Measurements from ENCODE around the gene MRPL24. TPM values are rescaled to one million over a fixed set of nuclear protein-coding genes. Genes with fewer than 3 reads are reported as not detected.

Gene MRPL24
- total and polyA plus RNA-seq, 2 of the 13 experiments (the other 11 are each of a cell fraction or from before 2014, with no cell fraction given): 38.1 to 42.9 TPM

DNA sequence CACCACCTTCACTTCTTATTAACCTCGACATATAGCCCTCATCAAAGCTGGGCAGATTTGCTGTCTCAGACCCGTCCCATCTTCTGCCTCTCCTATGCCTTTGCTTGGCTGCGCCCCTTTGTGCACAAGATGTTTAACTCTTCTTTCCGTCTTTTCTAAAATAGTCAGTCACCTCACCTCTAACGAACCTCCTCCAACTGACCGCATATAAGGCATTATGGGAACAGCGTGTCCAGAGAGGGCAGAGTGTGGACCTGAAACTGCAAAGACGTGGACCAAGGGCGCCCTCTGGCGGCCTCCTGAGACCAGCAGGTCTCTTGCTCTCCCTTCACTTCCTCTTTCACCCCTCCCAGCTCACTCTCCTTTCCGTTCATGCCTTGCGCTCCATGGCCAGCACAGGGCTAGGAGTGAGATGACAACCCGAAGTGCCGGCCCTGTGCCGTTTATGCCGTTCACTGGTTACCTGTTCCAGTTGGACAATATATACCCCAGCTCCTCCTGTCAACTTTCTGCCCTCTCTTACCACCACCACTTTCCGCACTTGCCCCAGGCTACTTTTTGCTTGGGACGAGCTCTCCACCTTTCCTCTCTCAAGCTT is 15.1 kb downstream of the MRPL24 start (continued):
- TF ChIP-seq RFX1 (IDR thresholded peaks at IDR 0.05): no peak
- no peak for TF ChIP-seq ZNF839 (CRISPR knock-in tag; IDR thresholded peaks at IDR 0.05; ENCODE audit: borderline replicate concordance)
- TF ChIP-seq, protein P1, sequence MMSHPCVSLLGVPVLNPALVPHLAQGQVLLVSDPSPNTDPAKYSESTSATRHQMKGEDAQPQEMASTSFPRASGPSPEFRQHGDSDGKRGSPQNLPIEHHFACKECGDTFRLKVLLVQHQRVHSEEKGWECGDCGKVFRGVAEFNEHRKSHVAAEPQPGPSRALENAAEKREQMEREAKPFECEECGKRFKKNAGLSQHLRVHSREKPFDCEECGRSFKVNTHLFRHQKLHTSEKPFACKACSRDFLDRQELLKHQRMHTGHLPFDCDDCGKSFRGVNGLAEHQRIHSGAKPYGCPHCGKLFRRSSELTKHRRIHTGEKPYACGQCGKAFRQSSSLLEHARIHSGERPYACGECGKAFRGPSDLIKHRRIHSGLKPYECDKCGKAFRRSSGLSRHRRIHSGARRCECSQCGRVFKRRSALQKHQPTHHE (CRISPR knock-in tag; IDR thresholded peaks at IDR 0.05; ENCODE audit: borderline replicate concordance): no peak
- TF ChIP-seq, protein P2, sequence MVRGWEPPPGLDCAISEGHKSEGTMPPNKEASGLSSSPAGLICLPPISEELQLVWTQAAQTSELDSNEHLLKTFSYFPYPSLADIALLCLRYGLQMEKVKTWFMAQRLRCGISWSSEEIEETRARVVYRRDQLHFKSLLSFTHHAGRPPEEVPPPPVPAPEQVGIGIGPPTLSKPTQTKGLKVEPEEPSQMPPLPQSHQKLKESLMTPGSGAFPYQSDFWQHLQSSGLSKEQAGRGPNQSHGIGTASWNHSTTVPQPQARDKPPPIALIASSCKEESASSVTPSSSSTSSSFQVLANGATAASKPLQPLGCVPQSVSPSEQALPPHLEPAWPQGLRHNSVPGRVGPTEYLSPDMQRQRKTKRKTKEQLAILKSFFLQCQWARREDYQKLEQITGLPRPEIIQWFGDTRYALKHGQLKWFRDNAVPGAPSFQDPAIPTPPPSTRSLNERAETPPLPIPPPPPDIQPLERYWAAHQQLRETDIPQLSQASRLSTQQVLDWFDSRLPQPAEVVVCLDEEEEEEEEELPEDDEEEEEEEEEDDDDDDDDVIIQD (CRISPR knock-in tag; IDR thresholded peaks at IDR 0.05; ENCODE audit: low read depth): peak; percentile 61; the same call in 1 of the 2 replicates
- TF ChIP-seq, protein P3, sequence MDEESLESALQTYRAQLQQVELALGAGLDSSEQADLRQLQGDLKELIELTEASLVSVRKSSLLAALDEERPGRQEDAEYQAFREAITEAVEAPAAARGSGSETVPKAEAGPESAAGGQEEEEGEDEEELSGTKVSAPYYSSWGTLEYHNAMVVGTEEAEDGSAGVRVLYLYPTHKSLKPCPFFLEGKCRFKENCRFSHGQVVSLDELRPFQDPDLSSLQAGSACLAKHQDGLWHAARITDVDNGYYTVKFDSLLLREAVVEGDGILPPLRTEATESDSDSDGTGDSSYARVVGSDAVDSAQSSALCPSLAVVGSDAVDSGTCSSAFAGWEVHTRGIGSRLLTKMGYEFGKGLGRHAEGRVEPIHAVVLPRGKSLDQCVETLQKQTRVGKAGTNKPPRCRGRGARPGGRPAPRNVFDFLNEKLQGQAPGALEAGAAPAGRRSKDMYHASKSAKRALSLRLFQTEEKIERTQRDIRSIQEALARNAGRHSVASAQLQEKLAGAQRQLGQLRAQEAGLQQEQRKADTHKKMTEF (CRISPR knock-in tag; IDR thresholded peaks at IDR 0.05): peak; percentile 55
- TF ChIP-seq, protein P4, sequence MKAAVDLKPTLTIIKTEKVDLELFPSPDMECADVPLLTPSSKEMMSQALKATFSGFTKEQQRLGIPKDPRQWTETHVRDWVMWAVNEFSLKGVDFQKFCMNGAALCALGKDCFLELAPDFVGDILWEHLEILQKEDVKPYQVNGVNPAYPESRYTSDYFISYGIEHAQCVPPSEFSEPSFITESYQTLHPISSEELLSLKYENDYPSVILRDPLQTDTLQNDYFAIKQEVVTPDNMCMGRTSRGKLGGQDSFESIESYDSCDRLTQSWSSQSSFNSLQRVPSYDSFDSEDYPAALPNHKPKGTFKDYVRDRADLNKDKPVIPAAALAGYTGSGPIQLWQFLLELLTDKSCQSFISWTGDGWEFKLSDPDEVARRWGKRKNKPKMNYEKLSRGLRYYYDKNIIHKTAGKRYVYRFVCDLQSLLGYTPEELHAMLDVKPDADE (CRISPR knock-in tag; IDR thresholded peaks at IDR 0.05): no peak
- 0 out of 2 replicates have a peak, but pooled peaks have one; percentile 48 for TF ChIP-seq HOXA3 (CRISPR knock-in tag; IDR thresholded peaks at IDR 0.05)
- TF ChIP-seq KDM1A (CRISPR knock-in tag; IDR thresholded peaks at IDR 0.05): no peak
- TF ChIP-seq ZBTB7A (CRISPR knock-in tag; IDR thresholded peaks at IDR 0.05): no peak
- no peak for TF ChIP-seq ATRX (CRISPR knock-in tag; IDR thresholded peaks at IDR 0.05; ENCODE audit: borderline replicate concordance)
- no peak for TF ChIP-seq MED13 (CRISPR knock-in tag; IDR thresholded peaks at IDR 0.05)
- peak; percentile 57; the same call in 1 of the 2 replicates for TF ChIP-seq ZNF607 (CRISPR knock-in tag; IDR thresholded peaks at IDR 0.05; ENCODE audit: borderline replicate concordance)
- TF ChIP-seq CCDC6 (CRISPR knock-in tag; IDR thresholded peaks at IDR 0.05): no peak
- TF ChIP-seq, protein P5, sequence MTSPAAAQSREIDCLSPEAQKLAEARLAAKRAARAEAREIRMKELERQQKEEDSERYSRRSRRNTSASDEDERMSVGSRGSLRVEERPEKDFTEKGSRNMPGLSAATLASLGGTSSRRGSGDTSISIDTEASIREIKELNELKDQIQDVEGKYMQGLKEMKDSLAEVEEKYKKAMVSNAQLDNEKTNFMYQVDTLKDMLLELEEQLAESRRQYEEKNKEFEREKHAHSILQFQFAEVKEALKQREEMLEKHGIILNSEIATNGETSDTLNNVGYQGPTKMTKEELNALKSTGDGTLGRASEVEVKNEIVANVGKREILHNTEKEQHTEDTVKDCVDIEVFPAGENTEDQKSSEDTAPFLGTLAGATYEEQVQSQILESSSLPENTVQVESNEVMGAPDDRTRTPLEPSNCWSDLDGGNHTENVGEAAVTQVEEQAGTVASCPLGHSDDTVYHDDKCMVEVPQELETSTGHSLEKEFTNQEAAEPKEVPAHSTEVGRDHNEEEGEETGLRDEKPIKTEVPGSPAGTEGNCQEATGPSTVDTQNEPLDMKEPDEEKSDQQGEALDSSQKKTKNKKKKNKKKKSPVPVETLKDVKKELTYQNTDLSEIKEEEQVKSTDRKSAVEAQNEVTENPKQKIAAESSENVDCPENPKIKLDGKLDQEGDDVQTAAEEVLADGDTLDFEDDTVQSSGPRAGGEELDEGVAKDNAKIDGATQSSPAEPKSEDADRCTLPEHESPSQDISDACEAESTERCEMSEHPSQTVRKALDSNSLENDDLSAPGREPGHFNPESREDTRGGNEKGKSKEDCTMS (CRISPR knock-in tag; conservative IDR thresholded peaks at IDR 0.05): no peak
- TF ChIP-seq ZNF34 (CRISPR knock-in tag; IDR thresholded peaks at IDR 0.05; ENCODE audit: borderline replicate concordance): no peak
- TF ChIP-seq, protein P6, sequence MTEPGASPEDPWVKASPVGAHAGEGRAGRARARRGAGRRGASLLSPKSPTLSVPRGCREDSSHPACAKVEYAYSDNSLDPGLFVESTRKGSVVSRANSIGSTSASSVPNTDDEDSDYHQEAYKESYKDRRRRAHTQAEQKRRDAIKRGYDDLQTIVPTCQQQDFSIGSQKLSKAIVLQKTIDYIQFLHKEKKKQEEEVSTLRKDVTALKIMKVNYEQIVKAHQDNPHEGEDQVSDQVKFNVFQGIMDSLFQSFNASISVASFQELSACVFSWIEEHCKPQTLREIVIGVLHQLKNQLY (CRISPR knock-in tag; IDR thresholded peaks at IDR 0.05): no peak
- TF ChIP-seq STAG1 (CRISPR knock-in tag; IDR thresholded peaks at IDR 0.05): peak; percentile 89
- TF ChIP-seq HOXA7 (CRISPR knock-in tag; IDR thresholded peaks at IDR 0.05): no peak
- no peak for TF ChIP-seq NONO (IDR thresholded peaks at IDR 0.05)
- 0 out of 2 replicates have a peak, but pooled peaks have one; percentile 26 for TF ChIP-seq NONO (CRISPR knock-in tag; conservative IDR thresholded peaks at IDR 0.05)
- no peak for TF ChIP-seq ZNF510 (CRISPR knock-in tag; IDR thresholded peaks at IDR 0.05; ENCODE audit: low read depth)
- TF ChIP-seq POGZ (CRISPR knock-in tag; IDR thresholded peaks at IDR 0.05): 0 out of 2 replicates have a peak, but pooled peaks have one; percentile 40
- TF ChIP-seq IRF2 (CRISPR knock-in tag; IDR thresholded peaks at IDR 0.05): peak; percentile 81

All from HepG2 (cell line).